HG02642 (cell line): ENCODE data around the gene AMER3.

Experiments used
- ATAC-seq: cut with Tn5 transposase; IDR thresholded peaks from one replicate; pipeline ENCODE4 v1.9.1; 2021; ENCODE audit warnings: mild to moderate bottlenecking; ENCODE audit not compliant: unreplicated experiment, poor library complexity

AMER3 gene

GRCh38 chr2:130749641-130750040 lies 5.7 kb upstream of the AMER3 start:
- no peak for ATAC-seq

DNA sequence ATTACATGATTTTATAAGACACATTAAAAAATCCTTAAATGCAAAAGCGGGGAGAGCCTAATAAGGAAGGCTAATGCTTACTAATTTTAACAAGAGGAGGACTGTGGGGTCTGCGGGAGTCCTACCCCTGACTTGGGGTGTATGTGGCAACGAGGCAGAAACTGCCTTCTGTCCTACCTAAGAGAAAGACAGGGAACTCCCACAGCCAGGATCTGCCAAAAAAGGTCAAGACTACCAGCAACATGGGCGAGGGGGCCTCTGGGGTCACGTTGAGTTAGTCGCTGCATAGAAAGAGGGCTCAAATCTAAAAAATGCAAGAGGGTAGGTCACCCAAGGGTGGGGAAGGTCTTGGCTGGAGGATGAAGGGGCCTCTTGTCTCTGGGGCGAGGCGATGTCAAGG lies 529 bp upstream of the AMER3 start:
- no peak for ATAC-seq

DNA sequence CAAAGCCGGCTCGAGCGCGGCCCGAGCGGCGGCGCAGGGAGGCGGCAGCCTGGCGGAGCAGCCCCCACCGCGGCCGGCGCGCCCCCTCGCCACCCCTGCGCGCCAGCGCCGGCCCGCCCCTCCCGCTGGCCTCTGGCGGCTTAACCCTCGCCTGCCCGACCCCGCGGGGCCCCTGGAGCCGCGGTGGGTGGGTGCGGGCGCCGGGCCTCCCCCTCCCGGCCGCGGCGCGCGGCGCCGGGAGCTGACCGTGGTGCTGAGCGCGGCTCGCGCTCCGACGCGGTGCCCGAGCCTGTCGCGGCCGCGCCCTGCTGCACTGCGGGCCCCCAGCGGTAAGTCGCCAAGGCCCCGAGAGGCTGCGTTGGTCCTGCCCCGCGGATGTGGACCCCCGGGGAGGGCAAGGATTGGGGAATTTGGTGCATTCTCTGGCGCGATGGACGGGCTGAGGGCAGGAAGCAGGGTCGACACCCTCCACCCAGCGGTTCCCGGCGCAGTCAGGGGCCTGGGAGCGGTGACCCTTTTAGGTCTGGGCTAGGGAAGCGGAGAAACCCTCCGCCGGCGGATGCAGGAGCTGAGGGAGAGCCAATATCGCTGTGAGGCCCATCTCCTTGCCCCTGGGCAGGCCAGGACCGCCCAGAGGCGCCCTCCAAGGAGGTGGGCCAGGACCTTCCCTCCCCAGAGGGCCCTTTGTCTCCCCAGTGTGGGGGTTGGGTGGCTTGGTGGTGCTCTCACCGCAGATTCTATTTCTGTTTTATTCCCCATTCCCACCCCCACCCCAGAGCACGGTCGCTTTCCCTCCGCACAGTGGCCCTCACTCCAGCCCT lies 923 bp downstream of the AMER3 start:
- peak; percentile 56 for ATAC-seq

DNA sequence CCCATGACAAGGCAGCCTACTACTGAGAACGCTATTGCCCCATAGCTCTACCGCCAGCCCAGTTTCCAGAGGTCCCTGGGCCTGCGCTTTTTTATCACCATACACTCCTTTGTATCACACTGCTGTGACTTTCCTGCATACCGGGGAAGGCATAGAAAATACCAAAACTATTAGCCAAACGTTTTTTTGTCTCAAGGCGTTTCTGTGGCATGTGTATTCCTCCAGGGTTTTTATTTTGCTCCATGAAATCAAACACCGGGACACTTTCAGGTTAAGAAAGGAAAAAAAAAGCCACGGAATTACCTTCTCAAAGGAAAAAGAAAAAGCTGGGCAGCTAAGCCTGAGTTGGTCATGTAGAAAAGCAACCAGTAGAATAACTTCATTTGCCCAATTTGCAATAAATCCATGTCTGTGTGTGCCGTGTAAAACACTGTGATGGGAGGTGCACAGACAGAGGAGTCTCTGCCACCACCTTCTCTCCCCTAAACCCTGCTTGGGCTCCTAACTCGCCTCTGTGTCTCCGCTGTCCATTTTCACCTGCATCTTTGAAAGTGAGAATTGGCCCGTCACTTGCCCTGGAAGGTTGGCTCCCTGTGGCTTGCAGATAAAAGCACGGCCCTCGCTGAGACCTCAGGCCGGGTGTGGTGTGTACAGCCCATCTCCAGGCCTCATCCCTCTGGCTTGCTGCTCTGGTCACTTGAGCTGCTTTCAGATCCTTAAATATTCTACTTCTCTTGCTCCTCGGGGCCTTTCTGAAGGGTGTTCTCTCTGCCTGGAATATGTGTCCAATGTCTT lies 1.7 kb downstream of the AMER3 start:
- ATAC-seq: no peak

DNA sequence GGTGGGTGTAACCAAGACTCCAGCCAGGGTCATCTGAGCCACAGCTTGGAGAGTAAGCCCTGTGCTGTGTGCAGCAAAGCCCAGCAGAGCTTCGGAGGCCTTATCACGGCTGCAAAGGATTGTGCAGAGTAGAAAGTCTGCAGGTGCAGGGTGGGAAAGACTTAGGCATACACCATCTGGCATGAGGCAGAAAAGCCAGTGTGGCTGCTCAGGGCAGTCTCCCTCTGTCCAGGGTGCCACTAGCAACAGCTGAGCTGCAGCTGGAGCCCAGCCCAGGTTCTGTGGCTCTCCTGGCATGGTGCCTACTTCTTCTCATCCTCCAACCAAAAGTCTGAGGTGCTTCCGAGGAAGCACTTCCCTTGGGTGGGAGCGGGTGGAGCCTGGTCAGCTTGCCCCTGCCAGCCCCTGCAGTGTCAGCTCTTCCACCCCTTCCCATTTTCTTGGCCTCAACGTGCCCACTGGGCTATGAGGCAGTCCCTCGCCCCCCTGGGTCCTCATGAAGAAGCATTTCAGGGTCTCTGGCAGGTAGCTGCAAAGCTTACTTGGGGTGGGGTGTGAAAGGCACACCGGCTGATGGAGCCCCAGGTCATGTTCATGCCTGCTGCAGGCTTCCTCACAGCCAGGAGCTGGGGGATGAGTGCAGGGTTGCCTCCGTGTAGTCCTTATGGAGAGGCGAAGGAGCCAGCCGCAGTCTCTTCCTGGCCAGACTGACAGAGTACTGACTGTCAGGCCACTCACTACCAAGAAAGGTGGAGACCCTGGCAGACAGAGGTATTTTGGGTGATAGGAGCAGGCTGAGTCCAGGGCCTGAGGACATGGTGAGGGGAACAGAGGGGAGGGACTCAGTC lies 4.8 kb downstream of the AMER3 start:
- ATAC-seq: no peak

DNA sequence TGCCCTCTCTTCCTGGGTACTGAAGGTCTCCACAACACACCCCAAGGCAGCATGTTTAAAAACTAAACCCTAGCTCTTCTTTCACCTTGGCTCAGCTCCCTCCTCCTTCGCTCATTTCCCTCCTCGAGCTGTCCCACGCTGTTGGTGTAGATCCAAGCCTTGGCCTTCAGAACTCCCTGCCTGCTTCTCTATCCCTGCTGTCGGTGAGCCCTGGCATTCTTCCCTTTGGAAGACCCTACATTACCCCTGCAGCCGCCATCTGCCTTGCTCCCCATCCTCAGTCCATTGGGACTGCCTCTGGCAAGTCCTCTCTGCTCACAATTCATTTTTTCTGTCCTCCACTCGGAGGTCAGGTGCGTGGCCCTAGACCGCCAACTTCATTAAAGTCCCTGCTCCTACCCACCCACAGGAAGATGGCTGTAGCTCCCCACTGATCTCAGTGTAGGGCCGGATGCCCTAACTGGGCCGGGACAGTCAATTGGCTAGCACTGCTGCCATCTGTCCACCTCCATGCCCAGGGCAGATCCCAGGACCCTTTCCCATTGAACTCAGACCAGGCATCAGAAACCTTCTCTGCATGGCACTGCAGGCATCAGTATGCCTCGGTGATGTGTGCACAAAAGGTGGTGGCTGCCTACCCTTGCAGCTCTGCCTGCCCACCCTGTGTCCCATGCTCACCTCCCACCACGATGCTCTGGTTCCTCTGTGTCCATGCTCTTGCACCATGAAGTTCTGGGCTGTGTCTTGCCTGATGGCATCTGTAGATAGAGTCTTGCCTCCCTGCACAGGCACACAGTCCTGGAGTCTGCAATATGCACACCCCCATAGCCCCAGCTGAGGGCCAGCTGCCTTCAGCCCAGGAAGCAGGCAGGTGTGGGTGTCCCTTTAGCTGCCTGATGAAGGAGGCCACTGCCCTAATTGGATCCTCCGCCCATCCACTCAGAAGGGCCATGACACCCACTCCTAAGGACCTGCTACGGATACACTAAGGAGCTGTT lies 5.7 kb downstream of the AMER3 start:
- no peak for ATAC-seq

- no peak for ATAC-seq
Measured at GRCh38 chr2:130762031-130762909, 6.9 kb downstream of the AMER3 start.

DNA sequence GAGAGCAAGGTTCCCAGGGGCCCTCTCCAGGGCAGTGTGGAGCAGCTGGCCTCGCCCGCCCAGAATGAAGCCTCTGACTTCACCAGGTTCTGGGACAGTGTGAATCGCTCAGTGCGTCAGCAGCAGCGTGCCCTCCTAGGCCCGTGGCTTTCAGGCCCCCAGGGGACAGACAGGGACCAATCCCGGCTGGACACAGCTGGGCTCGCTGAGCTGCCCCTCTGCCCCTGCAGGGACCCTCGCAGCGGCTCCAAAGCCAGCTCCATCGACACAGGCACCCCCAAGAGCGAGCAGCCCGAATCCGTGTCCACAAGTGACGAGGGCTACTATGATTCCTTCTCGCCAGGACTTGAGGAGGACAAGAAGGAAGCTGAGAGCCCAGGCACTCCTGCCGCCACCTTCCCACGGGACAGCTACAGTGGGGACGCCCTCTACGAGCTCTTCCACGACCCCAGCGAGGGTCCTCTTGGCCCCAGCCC lies 7.6 kb downstream of the AMER3 start:
- ATAC-seq: no peak

DNA sequence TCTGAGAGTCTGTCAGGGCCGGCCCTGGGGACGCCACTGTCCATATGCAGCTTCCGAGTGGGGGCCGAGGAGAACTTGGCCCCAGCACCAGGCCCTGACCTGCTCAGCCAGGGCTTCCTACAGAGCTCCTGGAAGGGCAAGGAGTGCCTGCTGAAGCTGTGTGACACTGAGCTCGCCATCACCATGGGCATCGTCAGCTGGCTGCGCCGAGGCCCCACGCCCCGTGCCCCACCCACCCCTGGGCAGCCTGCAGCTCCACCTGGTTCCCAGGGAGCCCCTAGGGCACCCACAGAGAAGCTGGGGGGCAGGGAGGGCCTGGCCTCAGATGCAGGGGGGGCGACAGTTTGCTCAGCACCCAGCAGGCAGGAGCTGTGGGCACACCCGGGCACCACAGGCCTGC lies 8.1 kb downstream of the AMER3 start:
- no peak for ATAC-seq

- no peak for ATAC-seq
Measured at GRCh38 chr2:130764035-130764820, 8.9 kb downstream of the AMER3 start.

- no peak for ATAC-seq
Measured at GRCh38 chr2:130764821-130765115, 9.4 kb downstream of the AMER3 start.

GRCh38 chr2:130765464-130765863 lies 10.1 kb downstream of the AMER3 start:
- ATAC-seq: no peak

DNA sequence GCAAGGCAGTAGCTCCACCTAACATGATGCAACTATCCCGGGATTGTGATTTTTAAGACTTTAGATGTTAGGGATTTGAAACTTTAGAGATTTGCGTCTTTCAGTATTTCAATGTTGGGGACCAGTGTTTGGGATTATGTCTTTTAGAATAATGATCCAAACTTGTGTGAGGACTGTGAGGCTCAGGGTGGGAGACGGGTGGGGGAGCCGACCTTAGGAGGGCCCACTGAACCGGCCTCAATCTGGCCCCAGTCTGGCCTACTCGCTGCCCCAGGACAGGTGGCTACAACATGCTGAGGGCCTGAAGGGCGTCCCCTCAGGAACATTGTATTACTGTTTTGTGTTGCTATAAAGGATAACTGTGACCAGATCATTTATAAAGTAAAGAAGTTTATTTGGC lies 10.7 kb downstream of the AMER3 start:
- ATAC-seq: no peak

DNA sequence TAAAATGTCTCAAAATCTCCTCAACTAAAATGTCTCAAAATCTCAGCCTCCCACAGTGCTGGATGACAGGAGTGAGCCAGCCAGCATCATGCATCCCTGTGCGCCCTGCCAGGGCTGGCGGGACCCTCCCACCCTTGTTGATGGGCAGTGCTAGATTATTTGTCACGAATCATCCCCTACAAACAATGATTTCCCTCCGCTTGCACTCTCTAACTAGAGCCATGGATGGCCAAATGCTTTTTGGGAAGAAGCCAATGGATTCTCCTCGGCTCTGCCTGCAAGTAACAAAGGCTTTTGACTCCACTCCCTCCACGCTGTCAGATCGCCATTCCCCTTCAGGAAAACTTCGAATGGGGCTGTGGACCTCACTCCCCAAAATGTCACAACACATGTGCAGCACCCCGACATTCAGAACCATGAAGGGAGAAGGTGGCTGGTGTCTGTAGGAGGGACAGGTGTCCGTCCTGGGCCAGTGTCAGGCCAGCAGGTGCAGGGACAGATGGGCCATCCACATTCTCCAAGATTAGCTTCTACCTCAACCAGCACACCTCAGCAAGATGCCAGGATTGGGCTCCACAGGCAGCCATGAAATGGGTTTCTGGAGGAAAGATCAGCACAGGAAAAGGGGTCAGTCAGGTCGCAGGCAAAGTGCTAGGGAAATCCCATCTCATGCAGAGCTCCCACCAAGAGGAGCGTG lies 11.5 kb downstream of the AMER3 start:
- no peak for ATAC-seq

GRCh38 chr2:130767408-130767775 lies 12.1 kb downstream of the AMER3 start:
- ATAC-seq: no peak

DNA sequence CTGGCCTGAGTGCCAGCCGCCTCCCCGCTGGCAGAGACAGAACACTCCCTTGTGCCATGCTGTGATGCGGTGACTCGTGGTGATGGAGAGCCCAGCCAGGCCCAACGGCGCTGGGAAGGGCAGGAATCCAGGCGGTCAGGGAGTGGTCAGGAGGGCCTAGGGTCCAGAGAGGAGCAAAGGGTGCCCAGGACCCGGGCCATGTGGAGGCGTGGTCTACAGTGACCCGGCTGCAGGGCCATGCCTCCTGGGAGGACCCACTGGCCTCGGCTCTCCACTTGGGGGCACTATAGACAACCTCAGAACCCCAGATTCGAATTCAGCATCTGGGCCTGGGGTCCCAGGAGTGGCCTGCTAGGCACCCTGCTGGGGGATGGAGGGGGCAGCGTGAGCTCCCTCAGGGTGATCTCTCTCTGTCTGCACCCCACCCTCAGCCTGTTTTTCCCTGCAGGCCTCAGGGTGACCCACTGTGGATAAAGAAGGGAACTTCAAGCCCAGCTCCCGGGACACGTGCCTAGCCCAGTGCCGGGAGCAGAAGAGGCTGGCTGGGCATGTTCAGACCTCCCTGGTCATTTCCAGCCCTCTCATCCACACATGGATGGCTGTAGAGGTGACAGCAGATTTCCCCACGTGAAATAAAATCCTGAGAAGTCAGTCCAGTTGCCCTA lies 13.0 kb downstream of the AMER3 start:
- ATAC-seq: no peak

DNA sequence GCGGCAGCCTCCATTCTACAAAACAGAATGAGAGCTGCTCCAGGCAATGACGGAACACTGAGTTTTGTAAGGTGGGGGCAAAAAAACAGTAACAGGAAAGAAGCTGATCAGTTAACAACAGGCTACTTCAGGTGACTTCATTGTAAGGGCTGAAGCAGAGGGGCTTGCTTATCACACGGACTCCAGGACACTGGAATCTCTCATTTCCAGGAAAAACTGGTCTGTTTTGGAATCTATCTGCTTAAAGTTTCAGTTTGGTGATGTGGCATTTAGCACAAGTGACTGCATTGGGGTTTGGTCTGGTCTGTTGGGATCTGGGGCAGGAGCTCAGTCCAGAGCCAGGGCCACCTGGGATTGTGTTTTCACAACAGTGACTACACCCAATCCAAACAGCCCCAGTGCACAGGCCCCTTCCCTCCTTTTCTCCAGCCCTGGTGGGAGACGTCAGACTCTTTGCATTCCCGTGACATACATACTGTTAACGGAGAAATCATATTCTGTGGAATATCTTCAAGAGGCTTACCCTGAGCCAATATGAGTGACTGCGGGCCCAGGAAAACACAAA lies 14.1 kb downstream of the AMER3 start:
- no peak for ATAC-seq
